ENCODE measurements around the gene JMY. TPM values are rescaled to one million over a fixed set of nuclear protein-coding genes. Genes with fewer than 3 reads are reported as not detected.

The JMY gene
- total RNA-seq, 1 donor from 2014 or later = 12.0 TPM

- no peak overlapping the region for H3K27ac ChIP-seq
- H3K36me3 ChIP-seq = no peaks in the 10 kb centered on the region
- DNase-seq (ENCODE audit: extremely low spot score in 2 of 2) = no peak
- H3K9me3 ChIP-seq = no peaks in the 10 kb centered on the region
- intact Hi-C loops (cut with DNase I) = no loop called here
- H3K4me3 ChIP-seq = no peak overlapping the region
- H3K4me1 ChIP-seq = peaks cover 33% of the 10 kb centered on the region
- no peaks in the 10 kb centered on the region for H3K27me3 ChIP-seq
- TF ChIP-seq CTCF (IDR thresholded peaks at IDR 0.05) (no peak), POLR2A (IDR thresholded peaks at IDR 0.05) (no peak), POLR2AphosphoS5 (IDR thresholded peaks at IDR 0.05; ENCODE audit: insufficient read depth in 1 of 2, low read depth in 1 of 2) (no peak)
Measured at GRCh38 chr5:79259810-79260209, 23.9 kb downstream of the JMY start.

GRCh38 chr5:79261897-79262296 is 26.0 kb downstream of the JMY start:
- no peaks in the 10 kb centered on the region for H3K36me3 ChIP-seq
- no peaks in the 10 kb centered on the region for H3K9me3 ChIP-seq
- no peaks in the 10 kb centered on the region for H3K27me3 ChIP-seq
- DNase-seq (ENCODE audit: extremely low spot score in 2 of 2) = no peak
- TF ChIP-seq POLR2AphosphoS5 (IDR thresholded peaks at IDR 0.05; ENCODE audit: insufficient read depth in 1 of 2, low read depth in 1 of 2) = no peak
- TF ChIP-seq POLR2A (IDR thresholded peaks at IDR 0.05) = no peak
- no peak for TF ChIP-seq CTCF (IDR thresholded peaks at IDR 0.05)
- H3K4me1 ChIP-seq = peaks cover 14% of the 10 kb centered on the region
- H3K27ac ChIP-seq = no peak overlapping the region
- intact Hi-C loops (cut with DNase I) = no loop called here
- no peak overlapping the region for H3K4me3 ChIP-seq

- Histone ChIP-seq H3K9me3 (no peaks in the 10 kb centered on the region), H3K4me1 (peaks cover 14% of the 10 kb centered on the region), H3K4me3 (no peak overlapping the region), H3K27ac (no peak overlapping the region), H3K27me3 (no peaks in the 10 kb centered on the region), H3K36me3 (no peaks in the 10 kb centered on the region)
- TF ChIP-seq POLR2AphosphoS5 (IDR thresholded peaks at IDR 0.05; ENCODE audit: insufficient read depth in 1 of 2, low read depth in 1 of 2) (no peak), CTCF (IDR thresholded peaks at IDR 0.05) (no peak), POLR2A (IDR thresholded peaks at IDR 0.05) (no peak)
- intact Hi-C loops (cut with DNase I) = no loop called here
- no peak for DNase-seq (ENCODE audit: extremely low spot score in 2 of 2)
Measured at GRCh38 chr5:79263290-79263689, 27.4 kb downstream of the JMY start.

GRCh38 chr5:79267180-79267579 is 31.2 kb downstream of the JMY start:
- no peaks in the 10 kb centered on the region for H3K27me3 ChIP-seq

More at GRCh38 chr5:79267180-79267579, 31.2 kb downstream of the JMY start:
- TF ChIP-seq CTCF (IDR thresholded peaks at IDR 0.05) (no peak), POLR2A (IDR thresholded peaks at IDR 0.05) (no peak), POLR2AphosphoS5 (IDR thresholded peaks at IDR 0.05; ENCODE audit: insufficient read depth in 1 of 2, low read depth in 1 of 2) (no peak)
- Histone ChIP-seq H3K4me3 (no peak overlapping the region), H3K4me1 (no peaks in the 10 kb centered on the region), H3K27ac (no peak overlapping the region), H3K36me3 (no peaks in the 10 kb centered on the region), H3K9me3 (no peaks in the 10 kb centered on the region)
- intact Hi-C loops (cut with DNase I) = no loop called here
- no peak for DNase-seq (ENCODE audit: extremely low spot score in 2 of 2)
